ENCODE measurements around the gene FTHL17.

The FTHL17 gene

DNA sequence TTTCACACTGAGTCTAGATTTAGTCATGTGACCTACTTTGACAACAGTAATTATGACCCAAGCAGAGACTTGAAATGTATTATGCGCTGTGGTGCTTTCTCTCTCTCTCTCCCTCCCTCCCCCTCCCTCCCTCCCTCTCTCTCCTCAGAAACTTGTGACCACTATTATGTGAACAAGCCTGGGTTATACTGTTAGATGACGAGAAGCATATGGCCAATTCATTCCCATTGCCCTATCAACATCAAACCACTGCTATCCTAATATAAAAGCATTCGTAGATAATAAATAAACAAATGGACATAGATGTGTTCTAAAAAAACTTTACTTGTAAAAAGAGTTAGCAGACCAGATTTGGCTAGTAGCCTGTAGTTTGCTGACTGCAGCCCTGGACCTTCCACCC is 18.2 kb downstream of the FTHL17 start:
- no CpG with 5 or more reads among the region's 3 CpGs for WGBS (ENCODE audit: insufficient coverage, insufficient read length)
- Histone ChIP-seq H3K9me3 (ENCODE audit: control insufficient read depth, insufficient read depth, low read length) (no peaks in the 10 kb centered on the region), H3K27ac (ENCODE audit: low read length) (no peak overlapping the region), H3K36me3 (ENCODE audit: control insufficient read depth, insufficient read depth, low read length) (no peaks in the 10 kb centered on the region), H3K4me1 (ENCODE audit: control insufficient read depth, insufficient read depth, low read length) (no peaks in the 10 kb centered on the region), H3K4me3 (ENCODE audit: low read length) (no peak overlapping the region), H3K27me3 (ENCODE audit: control insufficient read depth, insufficient read depth, low read length) (no peaks in the 10 kb centered on the region)
- no peak for DNase-seq (ENCODE audit: low read depth, low spot score)

DNA sequence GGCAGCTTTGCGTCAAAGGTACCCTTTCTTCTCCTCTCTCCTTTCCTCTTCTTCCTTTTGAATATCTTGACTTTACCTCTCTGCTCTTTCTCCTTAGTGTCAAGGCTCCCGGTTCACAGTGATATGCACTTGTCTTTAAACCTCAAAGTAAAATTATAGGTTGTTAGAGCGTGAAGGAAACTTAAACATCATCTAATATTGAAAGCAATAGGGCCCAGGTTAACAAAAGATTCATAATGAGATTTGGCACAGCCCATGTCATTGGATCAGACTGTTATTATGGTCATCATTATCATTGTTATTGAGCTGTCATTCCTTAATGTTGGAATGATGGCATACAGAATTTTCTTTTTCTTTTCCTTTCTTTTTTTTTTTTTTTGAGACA is 32.5 kb downstream of the FTHL17 start:
- WGBS (ENCODE audit: insufficient coverage, insufficient read length): no CpG with 5 or more reads among the region's 3 CpGs
- Histone ChIP-seq H3K36me3 (ENCODE audit: control insufficient read depth, insufficient read depth, low read length) (no peaks in the 10 kb centered on the region), H3K9me3 (ENCODE audit: control insufficient read depth, insufficient read depth, low read length) (no peaks in the 10 kb centered on the region), H3K4me3 (ENCODE audit: low read length) (no peak overlapping the region), H3K27me3 (ENCODE audit: control insufficient read depth, insufficient read depth, low read length) (no peaks in the 10 kb centered on the region), H3K4me1 (ENCODE audit: control insufficient read depth, insufficient read depth, low read length) (no peaks in the 10 kb centered on the region), H3K27ac (ENCODE audit: low read length) (no peak overlapping the region)
- DNase-seq (ENCODE audit: low read depth, low spot score): no peak

DNA sequence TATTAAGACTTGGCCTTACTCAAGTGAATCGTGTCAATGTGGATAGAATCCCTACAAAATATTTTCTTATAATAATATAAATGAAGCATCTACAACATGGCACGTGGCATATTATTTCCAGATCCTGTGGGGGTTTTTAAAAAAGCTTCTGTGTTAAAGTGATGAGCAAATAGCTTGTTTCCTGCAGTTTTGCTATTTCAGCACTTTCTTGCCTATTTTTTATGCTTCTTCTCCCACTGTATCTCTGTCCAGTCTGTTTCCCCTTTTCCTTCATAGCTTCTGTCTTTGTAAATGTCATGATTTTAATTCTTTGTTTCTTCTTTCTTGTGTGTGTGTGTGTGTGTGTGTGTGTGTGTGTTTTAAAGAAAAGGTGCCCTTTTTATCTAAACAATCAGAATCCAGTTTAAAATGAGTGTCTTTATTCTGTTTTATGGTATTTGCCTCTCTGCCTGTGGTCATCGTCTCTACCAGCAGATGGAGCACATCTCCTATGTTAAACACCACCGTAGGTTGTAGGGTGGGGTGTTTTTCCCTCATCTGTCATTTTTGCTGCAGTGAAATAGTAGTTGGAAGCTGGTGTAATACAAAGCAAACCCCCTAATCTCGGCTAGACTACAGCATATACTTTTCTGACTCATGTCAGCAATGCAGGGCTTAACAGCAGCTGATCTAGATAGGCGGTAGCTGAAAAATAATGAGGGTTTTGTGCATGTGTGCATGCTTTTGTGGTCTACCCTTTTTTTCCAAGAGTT is 33.1 kb downstream of the FTHL17 start:
- H3K27me3 ChIP-seq (ENCODE audit: control insufficient read depth, insufficient read depth, low read length): no peaks in the 10 kb centered on the region
- DNase-seq (ENCODE audit: low read depth, low spot score): no peak
- no CpG with 5 or more reads among the region's 6 CpGs for WGBS (ENCODE audit: insufficient coverage, insufficient read length)
- H3K27ac ChIP-seq (ENCODE audit: low read length): no peak overlapping the region
- no peaks in the 10 kb centered on the region for H3K4me1 ChIP-seq (ENCODE audit: control insufficient read depth, insufficient read depth, low read length)
- no peaks in the 10 kb centered on the region for H3K9me3 ChIP-seq (ENCODE audit: control insufficient read depth, insufficient read depth, low read length)
- H3K36me3 ChIP-seq (ENCODE audit: control insufficient read depth, insufficient read depth, low read length): no peaks in the 10 kb centered on the region
- H3K4me3 ChIP-seq (ENCODE audit: low read length): no peak overlapping the region

DNA sequence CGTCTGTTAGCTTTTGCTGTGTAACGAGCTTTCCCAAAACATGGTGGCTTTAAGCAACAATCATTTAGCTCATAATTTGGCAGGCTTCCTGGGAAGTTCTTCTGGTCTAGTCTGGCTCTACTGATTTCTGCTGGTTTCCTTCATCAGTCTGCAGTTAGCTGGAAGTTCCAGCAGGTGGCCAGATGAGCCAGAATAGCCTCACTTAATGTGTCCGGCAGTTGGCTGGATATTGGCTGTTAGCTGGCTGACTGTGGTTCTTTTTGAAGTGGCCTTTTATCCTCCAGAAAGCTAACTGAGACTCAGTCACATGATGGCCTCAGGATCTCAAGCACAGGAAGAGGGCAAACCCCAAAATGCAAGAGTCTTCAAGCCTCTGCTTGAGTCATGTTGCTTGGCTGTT is 34.9 kb downstream of the FTHL17 start:
- WGBS (ENCODE audit: insufficient coverage, insufficient read length): no CpG with 5 or more reads among the region's 3 CpGs
- H3K27ac ChIP-seq (ENCODE audit: low read length): no peak overlapping the region
- no peaks in the 10 kb centered on the region for H3K36me3 ChIP-seq (ENCODE audit: control insufficient read depth, insufficient read depth, low read length)
- no peaks in the 10 kb centered on the region for H3K9me3 ChIP-seq (ENCODE audit: control insufficient read depth, insufficient read depth, low read length)
- H3K4me3 ChIP-seq (ENCODE audit: low read length): no peak overlapping the region
- DNase-seq (ENCODE audit: low read depth, low spot score): no peak
- no peaks in the 10 kb centered on the region for H3K27me3 ChIP-seq (ENCODE audit: control insufficient read depth, insufficient read depth, low read length)
- H3K4me1 ChIP-seq (ENCODE audit: control insufficient read depth, insufficient read depth, low read length): no peaks in the 10 kb centered on the region

DNA sequence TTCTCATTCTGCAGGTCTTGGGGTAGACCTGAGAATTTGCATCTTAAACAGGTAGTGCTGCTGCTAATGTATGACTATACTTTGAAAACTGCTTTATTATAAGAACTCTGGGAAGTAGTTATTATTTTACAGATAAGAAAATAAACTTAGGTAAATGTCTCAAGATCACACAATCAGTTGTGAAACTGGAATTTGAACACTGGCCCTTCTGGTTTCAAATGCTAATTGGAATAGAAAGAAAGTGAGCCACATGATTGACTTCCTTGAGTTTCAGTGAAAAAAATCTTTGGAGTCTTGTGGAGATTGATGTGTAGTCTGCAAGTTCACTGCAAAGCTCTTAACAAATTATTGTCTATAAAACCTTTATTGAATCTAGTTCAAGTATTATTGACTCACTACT is 44.5 kb downstream of the FTHL17 start:
- H3K4me3 ChIP-seq (ENCODE audit: low read length): no peak overlapping the region
- no peaks in the 10 kb centered on the region for H3K9me3 ChIP-seq (ENCODE audit: control insufficient read depth, insufficient read depth, low read length)
- H3K36me3 ChIP-seq (ENCODE audit: control insufficient read depth, insufficient read depth, low read length): no peaks in the 10 kb centered on the region
- H3K4me1 ChIP-seq (ENCODE audit: control insufficient read depth, insufficient read depth, low read length): no peaks in the 10 kb centered on the region
- no peak overlapping the region for H3K27ac ChIP-seq (ENCODE audit: low read length)
- no peaks in the 10 kb centered on the region for H3K27me3 ChIP-seq (ENCODE audit: control insufficient read depth, insufficient read depth, low read length)
- no peak for DNase-seq (ENCODE audit: low read depth, low spot score)

DNA sequence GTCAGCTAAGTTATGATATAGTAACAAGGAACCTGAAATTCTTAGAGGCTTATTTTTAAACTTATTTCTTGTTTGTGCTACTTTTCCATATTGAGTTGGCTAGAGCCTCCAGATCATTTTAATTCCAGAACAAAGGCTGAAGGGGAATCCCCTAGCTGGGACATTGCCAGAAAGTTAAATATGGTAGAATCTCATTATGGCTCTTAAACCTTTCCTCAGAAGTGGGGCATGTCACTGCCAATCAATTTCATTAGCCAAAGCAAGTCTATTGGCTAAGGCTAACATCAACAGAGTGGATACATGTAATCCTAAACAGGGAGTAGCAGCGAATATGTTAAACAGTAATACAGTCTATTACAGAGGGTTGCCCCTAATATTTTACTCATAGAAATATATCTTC is 47.0 kb downstream of the FTHL17 start:
- no peaks in the 10 kb centered on the region for H3K4me1 ChIP-seq (ENCODE audit: control insufficient read depth, insufficient read depth, low read length)
- no peak overlapping the region for H3K4me3 ChIP-seq (ENCODE audit: low read length)
- no peaks in the 10 kb centered on the region for H3K9me3 ChIP-seq (ENCODE audit: control insufficient read depth, insufficient read depth, low read length)
- H3K27me3 ChIP-seq (ENCODE audit: control insufficient read depth, insufficient read depth, low read length): no peaks in the 10 kb centered on the region
- WGBS (ENCODE audit: insufficient coverage, insufficient read length): no CpG with 5 or more reads among the region's 1 CpG
- no peaks in the 10 kb centered on the region for H3K36me3 ChIP-seq (ENCODE audit: control insufficient read depth, insufficient read depth, low read length)
- H3K27ac ChIP-seq (ENCODE audit: low read length): no peak overlapping the region
- DNase-seq (ENCODE audit: low read depth, low spot score): no peak

DNA sequence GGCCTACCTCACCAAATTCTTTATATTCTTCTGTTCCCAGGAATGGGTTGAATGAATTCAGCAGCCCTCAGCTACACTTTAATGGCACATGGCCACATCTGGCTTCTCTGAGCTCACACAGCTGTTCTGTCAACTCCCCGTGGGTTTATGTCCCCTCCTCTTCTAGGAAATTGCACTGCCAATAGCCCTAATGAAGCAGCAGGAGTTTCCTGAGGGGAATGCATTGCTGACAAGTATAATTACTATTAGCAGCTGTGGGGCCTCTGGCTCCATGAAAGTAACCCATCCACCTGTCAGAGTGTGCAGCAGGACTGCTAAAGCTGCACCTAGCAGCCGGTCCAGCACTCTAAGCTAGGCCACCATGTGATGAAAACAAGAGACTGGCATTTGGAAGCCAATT is 50.3 kb downstream of the FTHL17 start:
- no peak overlapping the region for H3K4me3 ChIP-seq (ENCODE audit: low read length)
- WGBS (ENCODE audit: insufficient coverage, insufficient read length): no CpG with 5 or more reads among the region's 2 CpGs

More for the DNA sequence above, 50.3 kb downstream of the FTHL17 start:
- no peaks in the 10 kb centered on the region for H3K4me1 ChIP-seq (ENCODE audit: control insufficient read depth, insufficient read depth, low read length)
- DNase-seq (ENCODE audit: low read depth, low spot score): no peak
- no peak overlapping the region for H3K27ac ChIP-seq (ENCODE audit: low read length)
- H3K9me3 ChIP-seq (ENCODE audit: control insufficient read depth, insufficient read depth, low read length): no peaks in the 10 kb centered on the region
- H3K36me3 ChIP-seq (ENCODE audit: control insufficient read depth, insufficient read depth, low read length): no peaks in the 10 kb centered on the region
- H3K27me3 ChIP-seq (ENCODE audit: control insufficient read depth, insufficient read depth, low read length): no peaks in the 10 kb centered on the region
